HCT116 (cell line): ENCODE data around the gene BRD7. TPM values are rescaled to one million over a fixed set of nuclear protein-coding genes. Genes with fewer than 3 reads are reported as not detected.
"Not testable (repeated sequence)": the region's sequence is repeated elsewhere in the genome, so short reads cannot be mapped to it uniquely, and the experiment has no call there.

ENCODE experiments used
- ATAC-seq: fragments of 200-7000 bp; cut with Tn5 transposase; 2 replicates; pipeline ENCODE4 v1.9.1; 2020; ENCODE audit warnings: mild to moderate bottlenecking, moderate library complexity
- BruUV-seq: library from RNA; stranded (reverse); fragments of 400-500 nt; replicated peaks from 2 replicates; lab custom pipeline; 2021; lab: Mats Ljungman, UMichigan
- CTCF ChIA-PET: fragments of 300-600 bp; sonication (Branson Sonifier 250); formaldehyde crosslinking; loops from one replicate; lab custom pipeline; 2021; ENCODE audit warnings: antibody characterized with exemption; lab: Charles Lee
- POLR2A ChIA-PET: fragments of 300-600, 350-600 bp; sonication (Branson Sonifier 250); formaldehyde crosslinking; loops from one replicate; lab custom pipeline; 2021; ENCODE audit warnings: antibody characterized with exemption; lab: Charles Lee
- RAD21 ChIA-PET, 2 experiments: fragments of 300-600 bp; sonication (Branson Sonifier 250); formaldehyde crosslinking; loops; one replicate each; lab custom pipeline; 2023; ENCODE audit warnings: low total read pairs in 2 of 2; ENCODE audit not compliant: uncharacterized antibody in 2 of 2, unreplicated experiment in 2 of 2, low non-redundant PET in 1 of 2; lab: Charles Lee
- DNase-seq: peaks from one replicate; pipeline ENCODE4 v3.0.0-alpha.2; 2010; ENCODE audit warnings: low read depth, low spot score
- H2AFZ ChIP-seq: fragments of 200-600 bp; shearing (Covaris generic), sonication (generic); 2 replicates; pipeline ENCODE4 v1.6.1; 2017; ENCODE audit warnings: low read depth, mixed run types, mixed read lengths, antibody characterized with exemption, low read length; ENCODE audit not compliant: poor library complexity, severe bottlenecking
- H3K27ac ChIP-seq: 2 replicates; pipeline ENCODE4 v1.5.1; 2012; ENCODE audit warnings: low read depth, low read length
- H3K27me3 ChIP-seq: fragments of 200-600 bp; sonication (generic); 2 replicates; pipeline ENCODE4 v1.6.1; 2016; ENCODE audit warnings: mixed run types, low read length, mixed read lengths; ENCODE audit not compliant: insufficient read depth
- H3K36me3 ChIP-seq, 2 experiments: fragments of 200-500 bp in 1 of 2; fragments of 200-600 bp in 1 of 2; sonication (Bioruptor generic) in 1 of 2; sonication (generic) in 1 of 2; 2 replicates each; pipeline versions ENCODE4 v1.5.1 to v1.6.1; 2014 to 2016; ENCODE audit warnings: low read length in 2 of 2, inconsistent platforms in 1 of 2, mixed read lengths in 1 of 2, mixed run types in 1 of 2; ENCODE audit not compliant: insufficient read depth in 2 of 2, control insufficient read depth in 1 of 2
- H3K4me1 ChIP-seq, 2 experiments: fragments of 200-600 bp in 1 of 2; sonication (generic) in 1 of 2; 2 replicates each; pipeline versions ENCODE4 v1.5.1 to v1.6.1; 2012 to 2017; ENCODE audit warnings: low read length in 2 of 2, inconsistent platforms in 1 of 2, mild to moderate bottlenecking in 1 of 2, mixed read lengths in 1 of 2, mixed run types in 1 of 2, moderate library complexity in 1 of 2; ENCODE audit not compliant: insufficient read depth in 2 of 2, control insufficient read depth in 1 of 2
- H3K4me2 ChIP-seq: fragments of 200-600 bp; sonication (generic); 2 replicates; pipeline ENCODE4 v1.6.1; 2017; ENCODE audit warnings: mixed run types, low read length, mixed read lengths
- H3K4me3 ChIP-seq, 2 experiments: fragments of 200-600 bp in 1 of 2; sonication (generic) in 1 of 2; replicated peaks in 1 of 2; 2 replicates each; pipeline ENCODE4 v1.5.1; 2011 to 2016; ENCODE audit warnings: low read length in 2 of 2, control low read depth in 1 of 2, low read depth in 1 of 2, mild to moderate bottlenecking in 1 of 2, mixed read lengths in 1 of 2, mixed run types in 1 of 2
- H3K79me2 ChIP-seq: fragments of 200-600 bp; sonication (generic); 2 replicates; pipeline ENCODE4 v1.6.1; 2017; ENCODE audit warnings: mild to moderate bottlenecking, mixed run types, low read length, moderate library complexity, mixed read lengths; ENCODE audit not compliant: insufficient read depth
- H3K9ac ChIP-seq: fragments of 200-600 bp; sonication (generic); 2 replicates; pipeline ENCODE4 v1.6.1; 2016; ENCODE audit warnings: low read length, mixed read lengths
- H3K9me2 ChIP-seq: fragments of 200-600 bp; sonication (generic), shearing (Covaris generic); 2 replicates; pipeline ENCODE4 v1.6.1; 2017; ENCODE audit warnings: mixed run types, mild to moderate bottlenecking, moderate library complexity; ENCODE audit not compliant: insufficient read depth
- H3K9me3 ChIP-seq, 2 experiments: fragments of 200-500 bp in 1 of 2; fragments of 200-600 bp in 1 of 2; sonication (Bioruptor generic) in 1 of 2; sonication (generic) in 1 of 2; 2 replicates each; pipeline ENCODE4 v1.6.1; 2014 to 2017; ENCODE audit warnings: low read length in 2 of 2, mixed read lengths in 2 of 2, inconsistent platforms in 1 of 2, low read depth in 1 of 2, mild to moderate bottlenecking in 1 of 2, mixed run types in 1 of 2, moderate library complexity in 1 of 2; ENCODE audit not compliant: control insufficient read depth in 1 of 2, insufficient read depth in 1 of 2
- H4K20me1 ChIP-seq: fragments of 200-600 bp; sonication (generic), shearing (Covaris generic); 2 replicates; pipeline ENCODE4 v1.6.1; 2017; ENCODE audit warnings: mixed run types, mild to moderate bottlenecking, moderate library complexity; ENCODE audit not compliant: insufficient read depth
- CBX3 ChIP-seq: IDR thresholded peaks from 2 replicates; pipeline ENCODE4 v1.6.1; 2012; ENCODE audit warnings: low read depth
- CEBPB ChIP-seq: IDR thresholded peaks from 2 replicates; pipeline ENCODE4 v1.6.1; 2012; ENCODE audit warnings: low read depth
- EGR1 ChIP-seq: IDR thresholded peaks from 2 replicates; pipeline ENCODE4 v1.6.1; 2012; ENCODE audit warnings: low read depth
- ELF1 ChIP-seq: IDR thresholded peaks from 2 replicates; pipeline ENCODE4 v1.6.1; 2012; ENCODE audit warnings: low read depth, borderline replicate concordance
- EZH2phosphoT487 ChIP-seq: fragments of 200-600 bp; IDR thresholded peaks from 2 replicates; pipeline ENCODE4 v1.6.1; 2018; ENCODE audit warnings: antibody characterized with exemption, borderline replicate concordance
- FOSL1 ChIP-seq: IDR thresholded peaks from 2 replicates; pipeline ENCODE4 v1.6.1; 2012; ENCODE audit warnings: low read depth
- JUND ChIP-seq: IDR thresholded peaks from 2 replicates; pipeline ENCODE4 v1.6.1; 2012
- POLR2A ChIP-seq: IDR thresholded peaks from 2 replicates; pipeline ENCODE4 v1.7.0; 2011; ENCODE audit warnings: borderline replicate concordance; ENCODE audit not compliant: insufficient read depth, insufficient read length; ENCODE audit errors: extremely low read depth
- POLR2AphosphoS5 ChIP-seq: IDR thresholded peaks from 2 replicates; pipeline ENCODE4 v1.6.1; 2011; ENCODE audit warnings: mild to moderate bottlenecking, low read depth, low read length, moderate library complexity
- SIN3A ChIP-seq: IDR thresholded peaks from 2 replicates; pipeline ENCODE4 v1.6.1; 2012; ENCODE audit warnings: low read depth
- SP1 ChIP-seq: IDR thresholded peaks from 2 replicates; pipeline ENCODE4 v1.6.1; 2012; ENCODE audit warnings: low read depth
- SRF ChIP-seq: IDR thresholded peaks from 2 replicates; pipeline ENCODE4 v1.6.1; 2012; ENCODE audit warnings: low read depth
- TCF7L2 ChIP-seq: IDR thresholded peaks from 2 replicates; pipeline ENCODE4 v1.7.0; 2011; ENCODE audit warnings: borderline replicate concordance, inconsistent platforms; ENCODE audit not compliant: insufficient read depth, insufficient read length; ENCODE audit errors: extremely low read depth
- ZFX ChIP-seq: fragments of 450-650 bp; IDR thresholded peaks from 2 replicates; pipeline ENCODE4 v1.6.1; 2017
- intact Hi-C: fragments of 100-400 bp; cut with micrococcal nuclease; formaldehyde crosslinking; loops from 2 replicates; pipeline ENCODE4 v1.10.0; 2022
- total RNA-seq: library from RNA; stranded (reverse); gene quantifications from one replicate; pipeline ENCODE4 v1.2.1, GENCODE V29; 2021; ENCODE audit not compliant: unreplicated experiment
- TF ChIP-seq, protein P1 (sequence below): IDR thresholded peaks from 2 replicates; pipeline ENCODE4 v1.6.1; 2012
- TF ChIP-seq, protein P2 (sequence below): IDR thresholded peaks from 2 replicates; pipeline ENCODE4 v1.6.1; 2012; ENCODE audit warnings: low read depth

The BRD7 gene
- total RNA-seq, 1 experiment from 2014 or later = 85.4 TPM

GRCh38 chr16:50343566-50343965, 25.2 kb downstream of the BRD7 start:
- RAD21 ChIA-PET, intact Hi-C loops, BruUV-seq: not testable (repeated sequence)

DNA sequence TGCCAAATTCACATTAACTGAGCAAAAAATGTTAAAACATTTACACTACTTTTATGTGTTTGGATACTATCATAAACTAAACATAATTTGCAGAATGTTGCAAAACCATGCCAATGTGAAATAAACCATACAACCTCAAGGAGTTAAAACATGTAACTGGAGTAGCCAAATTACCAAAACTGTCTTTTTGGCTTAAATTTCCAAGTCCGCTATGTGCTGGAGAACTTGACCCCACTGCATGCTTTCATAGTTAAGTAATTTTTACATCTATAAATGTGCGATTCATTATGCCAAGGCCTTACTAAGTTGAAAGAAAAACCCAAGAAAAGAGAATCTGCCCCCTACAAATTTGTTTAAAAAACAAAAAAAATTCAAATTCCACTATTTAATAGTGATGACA, 28.2 kb downstream of the BRD7 start:
- no peak for ATAC-seq
- CTCF ChIA-PET = interaction anchor here (1.0 kb wide), 1 partner anchor 14 kb away, joined by 6 read pairs; no protein-coding TSS in a partner anchor

More at GRCh38 chr16:50343566-50343965, 25.2 kb downstream of the BRD7 start:
- H3K79me2 ChIP-seq, DNase-seq, H3K4me2 ChIP-seq, H4K20me1 ChIP-seq, H3K27ac ChIP-seq, POLR2A ChIA-PET, H2AFZ ChIP-seq, ATAC-seq, H3K4me1 ChIP-seq, H3K9me2 ChIP-seq, H3K9me3 ChIP-seq, CTCF ChIA-PET, H3K9ac ChIP-seq, H3K27me3 ChIP-seq, H3K4me3 ChIP-seq: not testable (repeated sequence)
- H3K36me3 ChIP-seq = peaks cover 9 to 22% of the 10 kb centered on the region in 2 experiments; a peak in 3 of 4 replicates

More for the DNA sequence above, 28.2 kb downstream of the BRD7 start:
- ChIA-PET POLR2A (interaction anchor here (0.8 kb wide), 1 partner anchor 34 kb away, joined by 6 read pairs; no protein-coding TSS in a partner anchor), RAD21 (no interaction called here)
- TF ChIP-seq EZH2phosphoT487 (no peak), ELF1 (no peak), CEBPB (no peak), FOSL1 (no peak), POLR2AphosphoS5 (no peak), ZFX (no peak), SRF (no peak), EGR1 (no peak), SP1 (no peak), POLR2A (no peak), SIN3A (no peak), JUND (no peak), TCF7L2 (no peak), CBX3 (no peak)
- TF ChIP-seq, protein P1, sequence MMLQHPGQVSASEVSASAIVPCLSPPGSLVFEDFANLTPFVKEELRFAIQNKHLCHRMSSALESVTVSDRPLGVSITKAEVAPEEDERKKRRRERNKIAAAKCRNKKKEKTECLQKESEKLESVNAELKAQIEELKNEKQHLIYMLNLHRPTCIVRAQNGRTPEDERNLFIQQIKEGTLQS = no peak
- TF ChIP-seq, protein P2, sequence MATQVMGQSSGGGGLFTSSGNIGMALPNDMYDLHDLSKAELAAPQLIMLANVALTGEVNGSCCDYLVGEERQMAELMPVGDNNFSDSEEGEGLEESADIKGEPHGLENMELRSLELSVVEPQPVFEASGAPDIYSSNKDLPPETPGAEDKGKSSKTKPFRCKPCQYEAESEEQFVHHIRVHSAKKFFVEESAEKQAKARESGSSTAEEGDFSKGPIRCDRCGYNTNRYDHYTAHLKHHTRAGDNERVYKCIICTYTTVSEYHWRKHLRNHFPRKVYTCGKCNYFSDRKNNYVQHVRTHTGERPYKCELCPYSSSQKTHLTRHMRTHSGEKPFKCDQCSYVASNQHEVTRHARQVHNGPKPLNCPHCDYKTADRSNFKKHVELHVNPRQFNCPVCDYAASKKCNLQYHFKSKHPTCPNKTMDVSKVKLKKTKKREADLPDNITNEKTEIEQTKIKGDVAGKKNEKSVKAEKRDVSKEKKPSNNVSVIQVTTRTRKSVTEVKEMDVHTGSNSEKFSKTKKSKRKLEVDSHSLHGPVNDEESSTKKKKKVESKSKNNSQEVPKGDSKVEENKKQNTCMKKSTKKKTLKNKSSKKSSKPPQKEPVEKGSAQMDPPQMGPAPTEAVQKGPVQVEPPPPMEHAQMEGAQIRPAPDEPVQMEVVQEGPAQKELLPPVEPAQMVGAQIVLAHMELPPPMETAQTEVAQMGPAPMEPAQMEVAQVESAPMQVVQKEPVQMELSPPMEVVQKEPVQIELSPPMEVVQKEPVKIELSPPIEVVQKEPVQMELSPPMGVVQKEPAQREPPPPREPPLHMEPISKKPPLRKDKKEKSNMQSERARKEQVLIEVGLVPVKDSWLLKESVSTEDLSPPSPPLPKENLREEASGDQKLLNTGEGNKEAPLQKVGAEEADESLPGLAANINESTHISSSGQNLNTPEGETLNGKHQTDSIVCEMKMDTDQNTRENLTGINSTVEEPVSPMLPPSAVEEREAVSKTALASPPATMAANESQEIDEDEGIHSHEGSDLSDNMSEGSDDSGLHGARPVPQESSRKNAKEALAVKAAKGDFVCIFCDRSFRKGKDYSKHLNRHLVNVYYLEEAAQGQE = no peak
- Histone ChIP-seq H3K27me3 (no peaks in the 10 kb centered on the region), H3K9me2 (no peaks in the 10 kb centered on the region), H3K27ac (no peak overlapping the region), H3K79me2 (peaks cover 10% of the 10 kb centered on the region; the same call in 1 of the 2 replicates), H3K4me2 (no peak overlapping the region), H3K9me3 (no peaks in the 10 kb centered on the region), H3K4me1 (peaks cover 0 to 19% of the 10 kb centered on the region in 2 experiments; a peak in 3 of 4 replicates), H3K36me3 (peaks cover 16 to 26% of the 10 kb centered on the region in 2 experiments; a peak in 3 of 4 replicates), H3K9ac (no peak overlapping the region), H2AFZ (no peak overlapping the region), H4K20me1 (no peaks in the 10 kb centered on the region), H3K4me3 (no peak overlapping the region)
- intact Hi-C loops = no loop called here
- DNase-seq = no peak
- no TSS peak for BruUV-seq
